Mesenchymal stem cell (in vitro differentiated cells and primary cell): ENCODE measurements around the gene SLC35F1.
A peak's percentile ranks its signal among the peaks of the same experiment; 100 is the strongest.

Experiments
- DNase-seq: peaks from one replicate; pipeline ENCODE4 v3.0.0-alpha.2; 2013
- H2AFZ ChIP-seq: one replicate; pipeline ENCODE4 v1.6.1; 2013; ENCODE audit warnings: low read depth, mild to moderate bottlenecking, control low read depth, inconsistent platforms, low read length, moderate library complexity
- H2AK5ac ChIP-seq: 2 replicates; pipeline ENCODE4 v1.6.1; 2013; ENCODE audit warnings: low read length, moderate library complexity, mild to moderate bottlenecking, inconsistent platforms; ENCODE audit not compliant: severe bottlenecking
- H2BK120ac ChIP-seq: one replicate; pipeline ENCODE4 v1.6.1; 2013; ENCODE audit warnings: low read depth, mild to moderate bottlenecking, inconsistent platforms, low read length, moderate library complexity
- H2BK12ac ChIP-seq, 2 experiments: one replicate each; pipeline ENCODE4 v1.6.1; 2013; ENCODE audit warnings: inconsistent platforms in 2 of 2, low read length in 2 of 2, mild to moderate bottlenecking in 2 of 2, moderate library complexity in 2 of 2, control low read depth in 1 of 2
- H2BK15ac ChIP-seq: one replicate; pipeline ENCODE4 v1.6.1; 2013; ENCODE audit warnings: mild to moderate bottlenecking, low read depth, inconsistent platforms; ENCODE audit not compliant: poor library complexity, severe bottlenecking
- H2BK5ac ChIP-seq: 2 replicates; pipeline ENCODE4 v1.6.1; 2013; ENCODE audit warnings: low read depth, mild to moderate bottlenecking, low read length, control low read depth, inconsistent platforms; ENCODE audit not compliant: poor library complexity, severe bottlenecking
- H3K14ac ChIP-seq, 2 experiments: one replicate each; pipeline ENCODE4 v1.6.1; 2013; ENCODE audit warnings: inconsistent platforms in 2 of 2, low read length in 2 of 2, control low read depth in 1 of 2, mild to moderate bottlenecking in 1 of 2, moderate library complexity in 1 of 2
- H3K18ac ChIP-seq, 2 experiments: one replicate each; pipeline ENCODE4 v1.6.1; 2013; ENCODE audit warnings: inconsistent platforms in 2 of 2, low read length in 2 of 2, control low read depth in 1 of 2, low read depth in 1 of 2, mild to moderate bottlenecking in 1 of 2
- H3K23ac ChIP-seq, 2 experiments: one replicate each; pipeline ENCODE4 v1.6.1; 2013; ENCODE audit warnings: inconsistent platforms in 2 of 2, low read length in 2 of 2, mild to moderate bottlenecking in 2 of 2, moderate library complexity in 2 of 2, control low read depth in 1 of 2
- H3K27ac ChIP-seq: 2 replicates; pipeline ENCODE4 v1.5.1; 2013; ENCODE audit warnings: mild to moderate bottlenecking, moderate library complexity, low read length, control low read depth, inconsistent platforms; ENCODE audit not compliant: poor library complexity, severe bottlenecking
- H3K27me3 ChIP-seq, 2 experiments: 2 replicates each; pipeline versions ENCODE4 v1.6.1 to v1.7.0; 2013; ENCODE audit warnings: low read length in 2 of 2, mild to moderate bottlenecking in 2 of 2, moderate library complexity in 2 of 2, control low read depth in 1 of 2, inconsistent platforms in 1 of 2; ENCODE audit not compliant: control insufficient read depth in 1 of 2, insufficient read depth in 1 of 2
- H3K36me3 ChIP-seq, 2 experiments: 2 replicates each; pipeline versions ENCODE4 v1.6.1 to v1.7.0; 2013; ENCODE audit warnings: low read length in 2 of 2, control low read depth in 1 of 2, inconsistent platforms in 1 of 2, low read depth in 1 of 2, mild to moderate bottlenecking in 1 of 2; ENCODE audit not compliant: insufficient read depth in 2 of 2, control insufficient read depth in 1 of 2
- H3K4ac ChIP-seq, 2 experiments: one replicate each; pipeline ENCODE4 v1.6.1; 2013; ENCODE audit warnings: inconsistent platforms in 2 of 2, low read length in 2 of 2, mild to moderate bottlenecking in 2 of 2, moderate library complexity in 2 of 2, control low read depth in 1 of 2, low read depth in 1 of 2
- H3K4me1 ChIP-seq: 2 replicates; pipeline ENCODE4 v1.6.1; 2013; ENCODE audit warnings: low read depth, low read length, control low read depth; ENCODE audit not compliant: control insufficient read depth, insufficient read depth
- H3K4me2 ChIP-seq: 2 replicates; pipeline ENCODE4 v1.6.1; 2013; ENCODE audit warnings: low read length, mild to moderate bottlenecking, inconsistent platforms; ENCODE audit not compliant: poor library complexity, severe bottlenecking
- H3K4me3 ChIP-seq, 2 experiments: 2 replicates each; pipeline versions ENCODE4 v1.5.1 to v1.7.0; 2013; ENCODE audit warnings: low read length in 2 of 2, mild to moderate bottlenecking in 2 of 2, control low read depth in 1 of 2, low read depth in 1 of 2; ENCODE audit not compliant: insufficient read depth in 1 of 2
- H3K79me1 ChIP-seq: replicated peaks from 2 replicates; pipeline ENCODE4 v1.6.1; 2013; ENCODE audit warnings: mild to moderate bottlenecking, control low read depth, low read length, inconsistent platforms; ENCODE audit not compliant: poor library complexity, severe bottlenecking
- H3K9ac ChIP-seq: 2 replicates; pipeline ENCODE4 v1.7.0; 2013; ENCODE audit warnings: mild to moderate bottlenecking, low read length, moderate library complexity
- H3K9me3 ChIP-seq: 2 replicates; pipeline ENCODE4 v1.7.0; 2013; ENCODE audit warnings: mild to moderate bottlenecking, low read length; ENCODE audit not compliant: control insufficient read depth
- H4K8ac ChIP-seq: one replicate; pipeline ENCODE4 v1.6.1; 2013; ENCODE audit warnings: inconsistent platforms, mild to moderate bottlenecking, low read length, moderate library complexity
- H4K91ac ChIP-seq: one replicate; pipeline ENCODE4 v1.6.1; 2013; ENCODE audit warnings: mild to moderate bottlenecking, low read length, inconsistent platforms
- WGBS: methylation state at CpG from one replicate; pipeline ENCODE4 v1.1.7; 2013; ENCODE audit warnings: mixed read lengths; 5-methylcytosine and 5-hydroxymethylcytosine counted together

Gene SLC35F1

DNA sequence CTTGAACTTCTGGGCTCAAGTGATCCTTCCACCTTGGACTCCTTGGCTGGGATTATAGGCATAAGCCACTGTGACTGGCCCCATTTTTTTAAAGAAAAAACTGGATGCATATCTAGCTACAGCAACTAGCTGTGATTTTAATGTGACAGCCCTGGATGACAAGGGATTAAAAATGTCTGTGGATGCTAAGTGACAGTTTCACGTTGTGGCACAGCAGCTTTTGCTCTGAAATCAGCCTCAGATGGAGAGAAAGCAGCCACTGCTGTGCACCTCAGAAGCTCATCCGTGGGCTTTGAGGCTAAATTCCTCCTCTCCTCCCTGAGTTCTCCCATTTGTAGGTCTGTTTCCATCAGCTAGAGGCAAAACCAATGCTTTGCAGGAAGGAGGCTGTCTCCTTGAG lies 195.3 kb downstream of the SLC35F1 start:
- 78% methylated on average over 2 of the region's 2 CpGs for WGBS
- peaks cover 11% of the 10 kb centered on the region for H3K9me3 ChIP-seq
- no peak overlapping the region for H2BK120ac ChIP-seq
- no peak overlapping the region for H2BK5ac ChIP-seq
- H2AK5ac ChIP-seq = no peak overlapping the region
- H3K9ac ChIP-seq = no peak overlapping the region
- DNase-seq = no peak
- H3K27ac ChIP-seq = no peak overlapping the region
- no peak overlapping the region for H2BK15ac ChIP-seq
- no peak overlapping the region for H3K14ac ChIP-seq
- no peak overlapping the region for H3K23ac ChIP-seq
- H3K27me3 ChIP-seq = no peaks in the 10 kb centered on the region
- H2AFZ ChIP-seq = no peak overlapping the region
- H3K79me1 ChIP-seq = no peaks in the 10 kb centered on the region
- H4K8ac ChIP-seq = no peak overlapping the region
- no peak overlapping the region for H2BK12ac ChIP-seq
- H3K4me2 ChIP-seq = no peak overlapping the region
- H3K4me1 ChIP-seq = no peaks in the 10 kb centered on the region
- no peak overlapping the region for H3K4ac ChIP-seq
- no peak overlapping the region for H3K4me3 ChIP-seq
- no peak overlapping the region for H3K18ac ChIP-seq
- no peaks in the 10 kb centered on the region for H3K36me3 ChIP-seq
- H4K91ac ChIP-seq = no peak overlapping the region

DNA sequence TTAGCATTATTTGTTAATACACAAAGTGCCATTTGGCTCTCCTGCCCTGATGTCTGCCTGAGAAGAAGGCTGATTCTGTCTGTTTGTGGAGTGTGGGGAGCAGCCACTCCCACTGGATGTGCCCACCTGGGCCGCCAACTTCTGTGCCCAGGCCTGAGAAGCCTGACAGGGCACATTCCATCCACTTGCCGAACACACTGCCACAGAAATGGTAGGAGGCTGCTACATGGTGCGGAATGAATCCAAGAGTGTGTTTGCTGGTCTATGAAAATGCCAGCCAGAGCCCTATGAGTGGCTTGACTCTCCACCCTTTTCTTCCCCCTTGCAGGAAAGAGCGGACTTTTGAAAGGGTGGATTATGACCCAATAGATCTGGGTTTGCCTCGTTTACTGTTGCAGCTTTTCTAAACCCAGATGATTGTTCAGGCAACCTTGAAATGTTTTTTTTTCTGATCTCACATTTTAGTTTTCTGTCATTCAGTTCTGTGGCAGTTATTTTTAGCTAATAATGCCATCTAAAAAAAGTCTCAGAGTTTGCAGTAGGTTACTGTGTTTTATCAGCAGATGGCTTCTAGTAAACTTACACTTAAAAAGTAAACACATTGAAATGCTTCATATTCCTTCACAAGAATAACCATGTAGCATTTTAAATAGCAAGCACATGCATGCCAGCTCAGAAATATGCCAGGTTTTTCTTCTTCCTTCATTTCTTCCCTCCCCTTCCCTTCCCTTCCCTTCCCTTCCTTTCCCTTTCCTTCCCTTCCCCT lies 196.5 kb downstream of the SLC35F1 start:
- H3K4me1 ChIP-seq = no peaks in the 10 kb centered on the region

DNA sequence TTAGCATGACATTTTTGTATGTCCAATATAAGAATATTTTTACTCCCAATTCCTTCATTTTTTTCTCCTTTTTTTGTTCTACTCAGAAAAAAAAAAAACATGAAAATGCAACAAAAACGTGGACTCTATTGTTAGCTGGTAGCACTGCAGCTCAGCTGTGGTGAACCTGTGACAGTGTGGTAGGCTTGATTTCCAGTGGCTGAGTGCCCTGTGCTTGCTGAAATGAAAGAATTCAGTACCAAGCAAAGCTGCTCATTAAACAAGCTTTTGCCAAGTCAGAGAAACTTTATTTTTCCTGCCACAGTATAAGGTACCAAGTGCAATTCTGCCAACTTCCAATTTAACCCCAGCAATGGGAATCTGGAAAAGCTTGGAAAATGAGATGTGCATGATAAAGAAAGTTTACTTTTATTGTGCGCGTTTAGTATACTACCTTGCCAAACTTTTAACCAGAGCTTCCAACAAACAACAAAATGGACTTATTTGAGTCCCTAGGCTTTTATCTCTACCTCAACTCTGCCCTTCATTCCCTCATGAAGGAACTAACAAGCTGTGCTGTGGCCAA lies 215.2 kb downstream of the SLC35F1 start:
- Histone ChIP-seq H3K18ac (no peak overlapping the region), H3K9me3 (no peaks in the 10 kb centered on the region), H3K4ac (no peak overlapping the region), H2BK5ac (no peak overlapping the region), H4K91ac (no peak overlapping the region), H2BK12ac (no peak overlapping the region), H3K4me1 (no peaks in the 10 kb centered on the region), H3K27me3 (no peaks in the 10 kb centered on the region), H3K4me2 (no peak overlapping the region), H3K9ac (no peak overlapping the region), H3K79me1 (no peaks in the 10 kb centered on the region), H4K8ac (no peak overlapping the region), H3K23ac (no peak overlapping the region), H2AFZ (no peak overlapping the region), H2AK5ac (no peak overlapping the region), H2BK120ac (no peak overlapping the region), H3K14ac (no peak overlapping the region), H3K36me3 (no peaks in the 10 kb centered on the region), H3K27ac (no peak overlapping the region), H3K4me3 (no peak overlapping the region), H2BK15ac (no peak overlapping the region)
- DNase-seq = no peak
- 84% methylated on average over 3 of the region's 3 CpGs for WGBS

More for the DNA sequence above, 196.5 kb downstream of the SLC35F1 start:
- Histone ChIP-seq H3K27ac (no peak overlapping the region), H4K91ac (no peak overlapping the region), H2AFZ (peak overlapping the region; percentile 23), H3K4me2 (no peak overlapping the region), H3K18ac (no peak overlapping the region), H3K9me3 (peaks cover 11% of the 10 kb centered on the region), H3K36me3 (no peaks in the 10 kb centered on the region), H3K9ac (no peak overlapping the region), H3K27me3 (no peaks in the 10 kb centered on the region), H3K23ac (no peak overlapping the region), H3K4me3 (no peak overlapping the region), H2BK120ac (no peak overlapping the region), H3K14ac (peak overlapping the region in 1 of 2 experiments; percentile 65), H4K8ac (no peak overlapping the region), H2BK5ac (no peak overlapping the region), H3K79me1 (no peaks in the 10 kb centered on the region), H2BK12ac (no peak overlapping the region), H2AK5ac (no peak overlapping the region), H2BK15ac (no peak overlapping the region), H3K4ac (no peak overlapping the region)
- WGBS = 88% methylated on average over 5 of the region's 5 CpGs
- no peak for DNase-seq

DNA sequence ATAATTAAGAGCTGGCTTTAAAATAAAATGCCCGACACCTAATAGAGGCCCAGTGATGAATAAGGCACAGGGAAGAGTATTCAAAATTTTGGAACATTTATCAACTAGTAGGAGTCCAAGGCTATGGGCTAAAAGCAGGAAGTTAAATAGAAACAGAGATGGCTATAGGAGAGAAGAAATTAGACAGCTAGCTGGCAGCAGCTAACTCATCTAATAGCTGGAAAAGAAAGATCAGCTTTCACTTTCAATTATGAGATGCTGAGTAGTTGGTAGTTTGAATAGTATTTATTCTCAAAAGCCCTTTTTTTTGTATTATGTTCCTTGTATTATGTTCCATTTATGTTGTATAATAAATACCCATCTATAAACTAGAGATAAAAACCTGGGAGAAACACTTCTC lies 215.7 kb downstream of the SLC35F1 start:
- WGBS = 84% methylated on average over 1 of the region's 1 CpG
- no peaks in the 10 kb centered on the region for H3K4me1 ChIP-seq

More for the DNA sequence above, 215.7 kb downstream of the SLC35F1 start:
- no peak overlapping the region for H3K9ac ChIP-seq
- no peak overlapping the region for H3K4ac ChIP-seq
- no peak overlapping the region for H2BK15ac ChIP-seq
- H3K9me3 ChIP-seq = no peaks in the 10 kb centered on the region
- no peak overlapping the region for H3K4me3 ChIP-seq
- H4K91ac ChIP-seq = no peak overlapping the region
- H3K23ac ChIP-seq = no peak overlapping the region
- H2AK5ac ChIP-seq = no peak overlapping the region
- no peaks in the 10 kb centered on the region for H3K79me1 ChIP-seq
- no peak overlapping the region for H3K27ac ChIP-seq
- H3K18ac ChIP-seq = no peak overlapping the region
- no peaks in the 10 kb centered on the region for H3K27me3 ChIP-seq
- H2BK12ac ChIP-seq = no peak overlapping the region
- H4K8ac ChIP-seq = no peak overlapping the region
- H2BK120ac ChIP-seq = no peak overlapping the region
- no peak for DNase-seq
- no peak overlapping the region for H2AFZ ChIP-seq
- no peak overlapping the region for H3K4me2 ChIP-seq
- no peak overlapping the region for H2BK5ac ChIP-seq
- no peaks in the 10 kb centered on the region for H3K36me3 ChIP-seq
- no peak overlapping the region for H3K14ac ChIP-seq
